ENCODE measurements around the gene RABGGTB. TPM values are rescaled to one million over a fixed set of nuclear protein-coding genes. Genes with fewer than 3 reads are reported as not detected.

The RABGGTB gene
- total and polyA plus RNA-seq, 9 of the 15 experiments (the other 6 are each of a cell fraction or from before 2014, with no cell fraction given): 148 to 354 (median 206) TPM

- no peak for TF ChIP-seq ZNF518B (CRISPR knock-in tag; IDR thresholded peaks at IDR 0.05)
- TF ChIP-seq, protein P1, sequence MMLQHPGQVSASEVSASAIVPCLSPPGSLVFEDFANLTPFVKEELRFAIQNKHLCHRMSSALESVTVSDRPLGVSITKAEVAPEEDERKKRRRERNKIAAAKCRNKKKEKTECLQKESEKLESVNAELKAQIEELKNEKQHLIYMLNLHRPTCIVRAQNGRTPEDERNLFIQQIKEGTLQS (IDR thresholded peaks at IDR 0.05): no peak
- TF ChIP-seq, protein P1 (CRISPR knock-in tag; conservative IDR thresholded peaks at IDR 0.05): no peak
Observed at GRCh38 chr1:75836528-75837100, 50.6 kb downstream of the RABGGTB start (continued).

- BruUV-seq (replicated peaks): no TSS peak
Observed at GRCh38 chr1:75838079-75838478, 52.0 kb downstream of the RABGGTB start.

More at GRCh38 chr1:75838079-75838478, 52.0 kb downstream of the RABGGTB start:
- no peak; the same call in 2 of the 3 replicates for ATAC-seq
- intact Hi-C loops (cut with micrococcal nuclease) (no loop called here), in situ Hi-C loops (cut with MboI) (no loop called here)
- no peak for DNase-seq (ENCODE audit: extremely low read depth in 1 of 4, low spot score in 3 of 4)
- no peak overlapping the region for H3K4me3 ChIP-seq
- no peak overlapping the region for H3K4me2 ChIP-seq (ENCODE audit: insufficient read depth, low read length)
- no peaks in the 10 kb centered on the region for H4K20me1 ChIP-seq (replicated peaks; ENCODE audit: control insufficient read depth, insufficient read depth, low read length)
- H3K27me3 ChIP-seq (ENCODE audit: control insufficient read depth in 2 of 2, insufficient read depth in 2 of 2, low read length in 2 of 2): no peaks in the 10 kb centered on the region
- no peaks in the 10 kb centered on the region for H3K36me3 ChIP-seq (ENCODE audit: control insufficient read depth, insufficient read depth, low read length)
- CTCF ChIA-PET (ENCODE audit: low intra/inter-chr PET ratio): no interaction called here
- H3K4me1 ChIP-seq (replicated peaks in 1 of 2; ENCODE audit: control insufficient read depth in 2 of 2, insufficient read depth in 2 of 2, low read length in 2 of 2): no peaks in the 10 kb centered on the region
- FAIRE-seq: no peak
- H2AFZ ChIP-seq (ENCODE audit: low read depth, low read length): no peak overlapping the region
- TF ChIP-seq CBFA2T2 (conservative IDR thresholded peaks at IDR 0.05) (0 out of 2 replicates have a peak, but pooled peaks have one; percentile 16), KLF13 (tag; IDR thresholded peaks at IDR 0.05; ENCODE audit: borderline replicate concordance, low read depth) (no peak), ETS1 (conservative IDR thresholded peaks at IDR 0.05; ENCODE audit: control insufficient read depth, low read depth, low read length) (no peak), XRCC3 (IDR thresholded peaks at IDR 0.05) (no peak), CBFA2T3 (IDR thresholded peaks at IDR 0.05) (peak; percentile 49)
- H3K79me2 ChIP-seq (ENCODE audit: control insufficient read depth, insufficient read depth, low read length): no peaks in the 10 kb centered on the region
- no peak overlapping the region for H3K9ac ChIP-seq (ENCODE audit: insufficient read depth in 1 of 2, low read depth in 2 of 2, low read length in 2 of 2)
- no peak overlapping the region for H3K27ac ChIP-seq (ENCODE audit: extremely low read depth, low read depth, low read length)
- H3K9me1 ChIP-seq (ENCODE audit: control insufficient read depth, insufficient read depth, low read length): no peaks in the 10 kb centered on the region
- no peaks in the 10 kb centered on the region for H3K9me3 ChIP-seq (replicated peaks; ENCODE audit: control insufficient read depth, insufficient read depth, low read depth, low read length)
- 0% methylated on average over 2 of the region's 2 CpGs for WGBS (ENCODE audit: insufficient coverage, low coverage, missing lambda C conversion rate)
- POLR2A ChIA-PET: no interaction called here

Data from K562 (cell line).